ENCODE results near the gene FAM24A.

FAM24A gene

GRCh38 chr10:122875843-122876466, 34.5 kb upstream of the FAM24A start:
- no peak for DNase-seq
- no peak overlapping the region for H3K4me3 ChIP-seq
- no peaks in the 10 kb centered on the region for H3K9me3 ChIP-seq
- no peaks in the 10 kb centered on the region for H3K36me3 ChIP-seq
- H3K27ac ChIP-seq, result no peak overlapping the region
- peaks cover 0 to 10% (median 9%) of the 10 kb centered on the region in 4 donors for H3K4me1 ChIP-seq
- intact Hi-C loops (cut with DNase I; ENCODE audit: low total_unique reads), result no loop called here
- H3K27me3 ChIP-seq, result peaks cover 0 to 3% of the 10 kb centered on the region in 2 donors
- TF ChIP-seq CTCF (IDR thresholded peaks at IDR 0.05), result no peak

- Histone ChIP-seq H3K27me3 (peaks cover 0 to 3% of the 10 kb centered on the region in 2 donors), H3K27ac (no peak overlapping the region), H3K36me3 (no peaks in the 10 kb centered on the region), H3K4me1 (peaks cover 0 to 10% (median 9%) of the 10 kb centered on the region in 4 donors), H3K9me3 (no peaks in the 10 kb centered on the region), H3K4me3 (no peak overlapping the region)
- intact Hi-C loops (cut with DNase I; ENCODE audit: low total_unique reads), result no loop called here
- no peak for DNase-seq
- no peak for TF ChIP-seq CTCF (IDR thresholded peaks at IDR 0.05)
Measured at GRCh38 chr10:122876467-122876855, 33.9 kb upstream of the FAM24A start.

DNA sequence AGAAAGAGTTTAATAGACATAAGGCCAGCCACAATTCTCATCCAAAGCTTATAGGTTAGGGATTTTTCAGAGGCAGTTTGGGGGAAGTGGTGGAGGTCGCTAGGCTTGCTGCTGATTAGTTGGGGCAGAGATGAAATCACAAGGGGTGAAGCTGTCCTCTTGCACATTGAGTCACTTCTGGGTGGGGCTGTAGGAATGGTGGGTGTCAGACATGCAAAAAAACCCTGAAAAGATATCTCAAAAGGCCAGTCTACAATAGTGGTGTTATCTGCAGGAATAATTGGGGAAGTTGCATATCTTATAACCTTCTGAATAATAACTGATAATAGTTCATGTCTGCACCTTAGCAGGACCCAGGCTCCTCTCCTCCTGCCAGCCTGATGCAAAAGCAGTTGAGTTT, 33.1 kb upstream of the FAM24A start:
- intact Hi-C loops (cut with DNase I; ENCODE audit: low total_unique reads), result no loop called here
- Histone ChIP-seq H3K36me3 (no peaks in the 10 kb centered on the region), H3K4me3 (no peak overlapping the region), H3K27ac (no peak overlapping the region), H3K27me3 (peaks cover 0 to 3% of the 10 kb centered on the region in 2 donors), H3K9me3 (no peaks in the 10 kb centered on the region), H3K4me1 (peaks cover 0 to 10% (median 9%) of the 10 kb centered on the region in 4 donors)
- no peak for DNase-seq
- no peak for TF ChIP-seq CTCF (IDR thresholded peaks at IDR 0.05)

DNA sequence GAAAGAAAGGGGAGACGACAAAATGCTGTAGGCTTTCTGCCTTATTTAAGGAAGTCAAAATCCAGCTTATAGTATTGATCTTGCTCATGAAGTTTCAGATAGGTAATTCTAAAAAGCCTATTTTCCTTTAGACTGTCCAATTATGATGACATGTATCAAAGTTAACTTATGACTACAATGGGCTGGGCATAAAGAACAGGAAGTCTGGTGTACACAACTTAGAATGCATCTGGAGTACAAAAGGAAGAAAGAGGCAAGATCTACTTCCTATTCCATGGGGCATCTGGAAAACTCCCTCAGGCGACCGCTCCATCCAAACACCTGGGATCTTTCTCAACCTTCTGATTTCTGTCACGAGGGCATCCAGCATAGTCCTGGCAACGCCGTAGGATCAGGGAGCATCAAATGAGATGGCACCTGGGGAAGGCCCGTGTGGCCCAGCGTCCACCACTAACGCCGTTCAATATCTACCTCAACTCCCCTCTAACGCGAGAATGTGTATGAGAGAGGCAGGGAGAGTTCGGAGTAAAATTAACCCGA, 31.5 kb upstream of the FAM24A start:
- intact Hi-C loops (cut with DNase I; ENCODE audit: low total_unique reads), result no loop called here

More for the DNA sequence above, 31.5 kb upstream of the FAM24A start:
- peaks cover 0 to 3% of the 10 kb centered on the region in 2 donors for H3K27me3 ChIP-seq
- TF ChIP-seq CTCF (IDR thresholded peaks at IDR 0.05), result no peak
- H3K4me1 ChIP-seq, result peaks cover 0 to 10% (median 9%) of the 10 kb centered on the region in 4 donors
- no peaks in the 10 kb centered on the region for H3K9me3 ChIP-seq
- peak overlapping the region; percentile 47 to 66 for H3K4me3 ChIP-seq
- peak overlapping the region; percentile 3 to 5 for H3K27ac ChIP-seq
- H3K36me3 ChIP-seq, result no peaks in the 10 kb centered on the region
- no peak for DNase-seq
